Activated CD8-positive, alpha-beta memory T cell treated with anti-CD3 and anti-CD28 coated beads, Interleukin-2, amount 50 U/mL, for 4 hours (primary cell): Measurements from ENCODE around the gene OTUD3.
"Not testable (repeated sequence)": the region's sequence is repeated elsewhere in the genome, so short reads cannot be mapped to it uniquely, and the experiment has no call there.

Experiments used
- DNase-seq: peaks from one replicate; pipeline ENCODE4 v3.0.0-alpha.2; 2020

OTUD3 gene

DNA sequence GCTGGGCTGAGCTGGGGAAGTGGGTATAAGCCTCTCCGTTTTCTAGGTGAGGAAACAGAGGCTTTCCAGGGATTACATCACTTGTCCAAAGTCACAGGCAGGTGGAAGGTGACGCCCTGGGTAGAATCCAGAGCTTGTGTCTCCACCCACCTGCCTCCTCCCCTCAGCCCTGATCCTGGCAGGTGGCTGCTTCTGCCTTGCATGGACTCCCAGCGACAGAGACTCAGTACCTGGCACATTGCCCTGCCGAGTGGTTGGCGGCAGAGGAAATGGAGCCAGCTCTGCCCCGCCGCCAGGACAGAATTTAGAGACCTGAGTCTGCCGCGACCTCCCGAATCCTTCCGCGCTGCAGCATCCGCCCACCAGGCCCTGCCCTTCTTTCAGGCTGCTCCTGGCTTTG is 39.1 kb downstream of the OTUD3 start:
- DNase-seq, result no peak

GRCh38 chr1:19922015-19922688 is 40.0 kb downstream of the OTUD3 start:
- no peak for DNase-seq

DNA sequence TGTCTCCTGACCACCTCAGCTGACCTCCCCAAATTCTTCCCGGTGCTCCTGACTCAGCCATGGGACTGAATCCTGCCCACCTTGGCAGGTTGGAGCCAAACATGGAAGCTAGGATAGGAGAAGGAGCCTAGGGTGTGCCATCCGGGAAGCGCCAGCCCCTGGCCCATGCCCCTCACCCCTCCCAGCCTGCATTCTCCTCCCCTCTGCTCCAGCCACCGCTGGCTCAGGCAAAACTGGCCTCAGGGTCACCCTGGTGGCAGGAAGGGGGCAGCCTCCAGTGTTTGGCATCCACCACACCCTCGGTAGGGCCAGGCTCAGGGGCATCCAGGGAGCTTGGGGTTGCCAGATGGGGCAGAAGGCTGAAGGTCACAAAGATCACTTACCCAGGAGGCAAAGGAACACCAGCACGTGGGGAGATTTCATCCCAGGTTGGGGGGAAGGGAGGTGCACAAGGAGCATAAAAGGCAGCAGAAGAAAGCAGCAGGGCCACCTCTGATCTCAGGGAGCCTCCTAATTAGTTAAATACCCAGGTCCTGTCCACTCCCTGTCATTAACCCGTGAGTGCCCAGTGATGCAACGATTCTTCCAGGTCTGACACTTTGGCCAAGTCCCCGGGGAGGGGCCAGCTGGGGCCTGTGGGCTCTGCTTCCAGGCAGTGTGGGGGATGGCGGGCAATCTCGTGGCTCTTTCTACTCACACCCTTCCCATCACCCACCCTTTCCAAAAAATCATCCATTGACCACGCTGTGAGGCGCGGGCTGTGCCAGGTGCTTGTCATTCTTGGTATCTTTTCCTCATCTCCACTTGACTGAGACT is 41.1 kb downstream of the OTUD3 start, which contains the start of gene PLA2G2E:
TSS of gene PLA2G2E (minus strand) at position 481 of the 816 bp plus-strand sequence. CDS start at position 423, 58 bp downstream.
- DNase-seq, result no peak

DNA sequence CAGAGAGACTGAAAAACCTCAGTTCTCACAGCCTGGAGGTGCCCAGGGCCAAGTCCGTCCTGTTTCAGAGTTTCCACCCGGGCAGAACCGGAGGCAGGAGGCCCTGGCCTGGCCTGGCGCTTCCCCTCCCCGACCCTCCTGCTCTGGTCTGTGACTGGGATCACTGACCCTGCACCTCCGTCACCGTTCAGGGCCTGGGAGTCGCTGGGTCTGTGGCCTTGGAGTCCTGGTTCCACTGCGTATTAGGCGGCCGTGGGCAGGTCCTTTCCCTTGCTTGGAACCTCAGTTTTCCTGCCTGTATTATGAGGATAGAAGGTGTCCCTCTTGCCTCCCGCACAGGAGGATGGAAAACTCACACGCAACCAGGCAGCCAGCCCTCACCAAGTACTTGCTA is 41.8 kb downstream of the OTUD3 start:
- no peak for DNase-seq

DNA sequence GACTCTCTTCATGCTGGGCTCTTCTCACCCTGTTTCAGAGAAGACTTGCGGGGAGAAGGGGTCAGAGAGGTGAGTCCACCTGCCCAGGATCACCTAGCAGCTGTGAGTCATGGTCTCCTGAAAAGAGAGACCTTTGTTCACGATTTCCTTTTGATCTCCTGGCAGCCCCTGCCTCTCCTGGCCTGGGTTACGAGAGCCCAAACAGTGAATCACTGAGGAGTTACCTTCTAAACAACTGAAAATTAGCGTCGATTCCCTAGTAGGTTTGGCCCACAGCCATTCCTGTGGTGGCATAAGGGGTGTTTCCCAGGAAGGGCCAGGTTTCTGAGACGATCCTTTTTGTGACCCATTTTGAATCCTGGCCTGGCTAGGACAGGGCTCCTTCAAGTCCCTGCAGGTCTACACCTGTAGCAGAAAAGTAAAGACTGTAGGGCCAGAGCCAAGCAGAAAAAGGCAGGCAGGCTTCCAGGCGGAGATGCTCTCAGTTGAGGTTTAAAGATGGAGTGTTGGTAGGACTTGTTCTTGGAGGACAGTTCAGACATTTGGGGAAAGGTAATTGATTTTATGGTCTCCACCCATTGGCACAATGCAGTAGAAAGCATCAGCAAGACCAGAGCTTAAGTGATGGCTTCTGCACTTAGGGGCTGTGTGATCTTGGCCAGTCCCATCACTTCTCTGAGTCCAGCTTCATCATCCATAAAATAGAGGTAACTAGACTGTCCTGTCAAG is 43.3 kb downstream of the OTUD3 start:
- no peak for DNase-seq

- DNase-seq, result no peak
Observed at GRCh38 chr1:19926296-19927129, 44.3 kb downstream of the OTUD3 start.

DNA sequence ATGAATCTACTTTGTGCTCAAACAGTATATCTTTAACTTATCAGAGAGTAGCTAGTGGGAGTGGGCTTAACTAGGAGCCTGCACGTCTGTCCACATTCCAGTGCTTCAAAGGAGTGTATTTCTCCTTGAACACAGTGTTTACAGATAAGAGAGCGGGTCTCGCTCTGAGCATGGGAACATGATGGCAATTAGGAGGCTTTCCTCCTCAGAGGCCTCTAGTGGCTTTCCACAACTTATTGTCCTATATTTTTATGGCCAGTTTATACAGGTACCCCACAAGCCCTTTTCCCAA is 44.9 kb downstream of the OTUD3 start:
- not testable (repeated sequence) for DNase-seq

DNA sequence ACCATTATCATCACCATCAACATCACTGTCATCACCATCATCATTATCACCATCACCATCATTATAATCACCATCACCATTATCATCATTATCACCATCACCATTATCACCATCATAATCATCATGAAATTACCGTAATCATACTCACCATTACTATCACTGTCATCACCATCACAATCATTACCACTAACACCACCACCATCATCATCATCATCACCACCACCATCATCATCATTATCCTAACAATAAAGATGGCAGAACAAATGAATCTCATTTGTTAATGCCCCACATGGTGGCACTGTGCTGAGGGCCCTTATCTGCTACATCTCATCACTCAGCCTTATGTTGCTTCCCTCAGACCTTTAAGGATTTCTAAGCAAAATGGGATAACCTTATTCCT is 50.7 kb downstream of the OTUD3 start:
- DNase-seq, result no peak

DNA sequence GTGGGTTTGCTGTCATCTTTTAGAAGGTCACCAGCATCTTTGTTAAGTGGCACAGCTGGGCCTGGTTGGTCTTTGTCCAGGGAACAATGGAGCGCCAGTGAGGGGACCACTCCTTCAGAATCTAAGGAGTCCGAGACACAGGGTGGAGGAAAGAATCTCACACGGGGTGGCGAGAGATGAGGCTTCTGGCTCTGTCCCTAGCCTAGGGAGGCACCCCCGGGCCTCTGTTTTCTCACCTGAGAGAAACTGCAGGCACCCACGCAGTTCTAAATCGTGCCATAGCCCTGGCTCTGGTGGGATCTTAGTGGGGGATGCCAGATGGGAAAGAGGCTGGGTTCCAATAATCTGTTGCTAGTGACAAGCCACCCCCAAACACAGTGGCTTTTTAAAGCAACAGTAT is 52.1 kb downstream of the OTUD3 start:
- no peak for DNase-seq

DNA sequence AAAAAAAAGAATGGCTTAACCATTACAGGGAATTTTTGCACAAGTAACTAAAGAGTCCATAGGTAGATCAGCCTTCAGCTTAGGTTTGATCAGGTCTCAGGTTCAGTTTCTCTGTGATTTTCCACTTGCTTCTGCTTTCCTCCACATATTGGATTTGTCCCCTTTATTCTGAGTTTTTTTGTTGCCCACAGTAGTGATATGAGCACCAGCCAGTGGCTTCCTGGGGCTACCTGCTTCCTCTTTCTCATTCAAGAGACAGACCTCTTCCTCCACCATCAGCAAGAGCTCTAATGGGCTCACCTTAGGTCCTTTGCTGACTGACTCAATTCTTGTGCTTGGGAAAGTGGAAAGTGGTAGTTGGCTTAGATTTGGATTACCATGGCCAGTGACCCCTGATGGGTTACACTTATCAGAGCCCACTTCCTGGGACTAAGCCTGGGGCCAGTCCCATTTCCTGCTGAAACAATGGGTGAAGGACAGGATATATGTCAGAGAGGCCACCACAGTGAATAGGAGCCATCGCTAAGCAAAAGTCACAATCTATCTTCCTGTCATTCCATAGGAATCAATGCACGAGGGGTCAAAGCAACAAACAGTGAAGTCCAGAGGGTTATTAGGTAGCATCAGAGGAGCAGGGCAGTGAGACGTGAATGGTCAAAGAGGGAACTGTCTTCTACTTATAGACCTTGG is 54.0 kb downstream of the OTUD3 start:
- no peak for DNase-seq

GRCh38 chr1:19938472-19938871 is 56.3 kb downstream of the OTUD3 start:
- no peak for DNase-seq

DNA sequence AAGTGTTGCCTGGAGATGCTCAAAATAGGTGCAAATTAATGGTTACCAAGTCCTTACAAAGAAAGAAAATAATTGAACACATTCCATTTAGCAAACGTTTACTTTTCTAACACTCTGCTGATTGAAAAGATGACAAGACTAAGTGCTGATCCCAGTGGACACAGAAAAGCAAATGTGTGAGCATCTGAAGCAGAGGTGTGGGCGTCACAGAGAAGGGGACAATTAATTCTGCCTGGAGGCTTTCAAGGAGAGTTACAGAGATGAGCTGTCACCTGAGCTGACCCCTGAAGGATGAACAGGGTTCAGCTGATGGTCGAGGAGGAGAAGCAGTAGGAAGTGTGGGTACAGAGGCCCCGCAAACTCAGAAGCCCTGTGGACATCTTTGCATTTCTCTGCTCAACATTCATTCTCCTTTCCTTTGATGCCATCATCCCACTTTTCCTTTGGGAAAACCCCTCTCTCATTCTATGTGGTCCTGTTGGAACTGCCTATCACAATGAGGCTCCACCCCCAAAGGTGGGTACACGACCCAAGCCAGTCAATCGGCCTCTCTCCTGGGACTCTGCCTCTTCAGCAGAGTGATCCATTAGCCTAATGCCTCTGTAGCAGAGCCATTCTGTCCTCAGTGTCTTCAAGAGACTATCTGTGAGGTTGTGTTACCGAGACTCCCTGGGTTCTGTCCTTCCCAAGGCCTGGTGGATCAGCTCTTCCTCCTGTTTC is 58.5 kb downstream of the OTUD3 start:
- no peak for DNase-seq

DNA sequence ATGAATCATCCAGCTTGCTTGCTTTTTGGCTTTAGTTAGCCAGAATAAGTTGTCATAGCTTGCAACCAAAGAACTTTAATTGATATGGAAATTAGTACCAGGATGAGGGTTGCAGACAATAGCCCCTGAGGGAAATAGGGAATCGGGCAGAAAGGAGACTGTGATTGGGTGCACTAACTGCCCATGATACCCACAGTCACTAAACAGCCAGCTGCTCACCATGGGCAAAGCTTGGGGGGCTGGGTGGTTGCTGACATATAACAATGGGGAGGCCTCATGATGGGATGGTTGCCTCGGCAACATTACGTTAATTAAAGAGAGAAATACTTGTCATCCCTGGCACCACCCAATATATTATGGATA is 59.0 kb downstream of the OTUD3 start:
- no peak for DNase-seq

- DNase-seq, result no peak
Observed at GRCh38 chr1:19942088-19942487, 59.9 kb downstream of the OTUD3 start.

GRCh38 chr1:19942657-19943056 is 60.5 kb downstream of the OTUD3 start:
- no peak for DNase-seq

DNA sequence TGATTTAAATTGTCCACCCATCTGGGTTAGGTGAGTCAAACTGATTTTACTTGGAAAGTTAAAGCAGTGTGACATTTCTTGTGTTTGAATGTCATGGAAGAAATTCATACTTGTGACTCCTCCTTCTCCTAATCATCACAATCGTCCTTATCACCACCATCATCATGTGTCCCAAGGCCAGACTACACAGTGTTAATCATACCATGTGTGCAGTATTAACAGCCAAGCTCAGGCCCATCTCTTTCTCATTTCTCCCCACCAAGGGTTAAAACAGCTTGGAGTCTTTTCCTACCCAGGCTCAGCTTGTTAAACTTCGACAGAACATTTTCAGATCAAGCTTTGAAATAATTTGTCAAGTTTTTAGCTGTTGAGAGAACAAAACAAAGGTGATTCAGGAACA is 63.7 kb downstream of the OTUD3 start:
- DNase-seq, result no peak

DNA sequence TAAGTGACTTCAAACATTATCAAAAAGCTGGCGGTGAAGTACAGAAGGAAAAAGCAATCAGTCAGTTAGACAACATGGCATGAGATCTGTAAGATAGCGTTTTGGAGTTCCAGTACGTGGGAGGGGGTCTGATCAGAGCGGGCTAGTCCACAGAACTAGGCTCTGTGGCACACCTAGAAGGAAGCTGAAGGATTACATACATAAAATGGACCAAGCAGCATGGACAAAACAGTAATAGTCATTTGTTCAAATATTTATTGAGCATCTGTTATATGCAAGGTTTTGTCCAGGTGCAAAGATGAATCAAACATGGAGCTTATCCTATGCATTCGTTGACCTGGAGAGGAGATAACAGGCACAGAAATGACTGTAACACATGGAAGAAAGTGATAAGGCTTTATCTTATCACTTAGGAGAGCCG is 64.1 kb downstream of the OTUD3 start:
- DNase-seq, result no peak

- DNase-seq, result no peak
Observed at GRCh38 chr1:19946971-19947370, 64.8 kb downstream of the OTUD3 start.

DNA sequence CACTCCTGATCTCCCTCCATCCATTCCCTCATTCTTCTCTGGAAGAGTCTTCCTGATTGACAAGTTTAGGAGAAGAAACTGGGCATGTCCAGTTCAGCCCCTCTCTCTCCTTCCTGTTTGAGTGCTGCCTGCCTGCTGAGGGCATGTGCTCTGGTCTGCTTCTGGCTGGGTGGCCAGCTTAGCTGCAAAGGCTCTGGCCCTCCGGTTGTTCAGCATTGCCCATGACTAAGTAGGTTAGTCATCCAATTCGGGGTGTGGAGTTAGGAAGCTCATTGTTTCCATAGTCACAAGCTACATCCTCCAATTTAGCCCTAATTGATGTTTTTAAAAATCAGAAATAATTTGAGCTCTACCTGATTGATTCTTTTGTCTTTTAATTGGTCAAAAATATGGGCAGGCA is 66.8 kb downstream of the OTUD3 start:
- no peak for DNase-seq

GRCh38 chr1:19954059-19954458 is 71.9 kb downstream of the OTUD3 start:
- DNase-seq, result no peak

- no peak for DNase-seq
Observed at GRCh38 chr1:19955534-19956170, 73.5 kb downstream of the OTUD3 start.
